GM13977 (cell line): ENCODE results near the gene FLRT2.

Experiments
- DNase-seq: peaks from one replicate; pipeline ENCODE4 v3.0.0; 2012; ENCODE audit warnings: low spot score
- CTCF ChIP-seq: IDR thresholded peaks from 2 replicates; pipeline ENCODE4 v1.5.1; 2012; ENCODE audit warnings: mild to moderate bottlenecking, control low read depth; ENCODE audit not compliant: insufficient read depth; ENCODE audit errors: extremely low read depth, missing control alignments
- in situ Hi-C: fragments of 300-500 bp; cut with MboI; formaldehyde crosslinking; loops from one replicate; pipeline ENCODE4 v1.12.0; 2022; ENCODE audit warnings: low sequenced_read_pairs, low pct_unique_long_range_greater_than_20kb, mixed read lengths, inconsistent platforms; ENCODE audit not compliant: unreplicated experiment

Gene FLRT2

GRCh38 chr14:85556267-85556666, 26.3 kb downstream of the FLRT2 start:
- no peak for TF ChIP-seq CTCF
- DNase-seq: no peak
- in situ Hi-C loops: no loop called here

GRCh38 chr14:85558505-85558904, 28.6 kb downstream of the FLRT2 start:
- in situ Hi-C loops: no loop called here
- DNase-seq: no peak
- no peak for TF ChIP-seq CTCF

GRCh38 chr14:85562630-85563029, 32.7 kb downstream of the FLRT2 start:
- in situ Hi-C loops: no loop called here
- TF ChIP-seq CTCF: no peak

GRCh38 chr14:85564841-85565527, 35.0 kb downstream of the FLRT2 start:
- in situ Hi-C loops: no loop called here
- TF ChIP-seq CTCF: no peak
- DNase-seq: no peak

More at GRCh38 chr14:85562630-85563029, 32.7 kb downstream of the FLRT2 start:
- DNase-seq: no peak

- no peak for TF ChIP-seq CTCF
- in situ Hi-C loops: no loop called here
- DNase-seq: no peak
These were observed 35.9 kb downstream of the FLRT2 start for GRCh38 chr14:85565862-85566296.

- TF ChIP-seq CTCF: no peak
- in situ Hi-C loops: no loop called here
These were observed 36.7 kb downstream of the FLRT2 start for GRCh38 chr14:85566603-85567002.

More at GRCh38 chr14:85566603-85567002, 36.7 kb downstream of the FLRT2 start:
- DNase-seq: no peak
